ENCODE data around the gene MAMLD1. TPM values are rescaled to one million over a fixed set of nuclear protein-coding genes. Genes with fewer than 3 reads are reported as not detected.

Gene MAMLD1
- total and polyA plus RNA-seq, 2 experiments from 2014 or later = 4.1 to 9.0 TPM

GRCh38 chrX:150323020-150323419 lies 40.1 kb upstream of the MAMLD1 start:
- peaks cover 9% of the 10 kb centered on the region for H3K4me1 ChIP-seq (ENCODE audit: insufficient read depth)

GRCh38 chrX:150324035-150324728 lies 38.9 kb upstream of the MAMLD1 start:
- no peaks in the 10 kb centered on the region for H3K36me3 ChIP-seq (ENCODE audit: low read depth)
- no peaks in the 10 kb centered on the region for H3K27me3 ChIP-seq (replicated peaks; ENCODE audit: insufficient read depth)
- no peaks in the 10 kb centered on the region for H4K20me1 ChIP-seq (ENCODE audit: insufficient read depth)
- DNase-seq = peak; percentile 83
- TF ChIP-seq EZH2 (IDR thresholded peaks at IDR 0.05; ENCODE audit: insufficient read depth, poor library complexity, severe bottlenecking) = no peak
- no peak for TF ChIP-seq EZH2phosphoT487 (IDR thresholded peaks at IDR 0.05; ENCODE audit: insufficient read depth, low read depth)
- WGBS, 2 experiments (ENCODE audit: low coverage in 1 of 2, low lambda C conversion rate in 2 of 2, missing lambda C conversion rate in 2 of 2) = 22% methylated on average over 4 of the region's 4 CpGs
- H3K9me3 ChIP-seq (ENCODE audit: low read depth) = no peaks in the 10 kb centered on the region
- no peaks in the 10 kb centered on the region for H3K79me2 ChIP-seq (ENCODE audit: insufficient read depth)
- no peak overlapping the region for H2AFZ ChIP-seq
- no peaks in the 10 kb centered on the region for H3K9me2 ChIP-seq (ENCODE audit: insufficient read depth)
- in situ Hi-C loops (cut with MboI) = no loop called here
- H3K4me3 ChIP-seq = no peak overlapping the region
- H3K9ac ChIP-seq = no peak overlapping the region
- no peaks in the 10 kb centered on the region; the same call in 1 of the 2 replicates for H3F3A ChIP-seq (ENCODE audit: insufficient read depth)
- no peak overlapping the region for H3K4me2 ChIP-seq (ENCODE audit: unreplicated experiment)
- H3K4me1 ChIP-seq (ENCODE audit: insufficient read depth) = peaks cover 9% of the 10 kb centered on the region
- peak overlapping the region; percentile 27; the same call in 1 of the 2 replicates for H3K27ac ChIP-seq

More at GRCh38 chrX:150323020-150323419, 40.1 kb upstream of the MAMLD1 start:
- Histone ChIP-seq H3K36me3 (ENCODE audit: low read depth) (no peaks in the 10 kb centered on the region), H3F3A (ENCODE audit: insufficient read depth) (no peaks in the 10 kb centered on the region; the same call in 1 of the 2 replicates), H3K9ac (no peak overlapping the region), H3K27me3 (replicated peaks; ENCODE audit: insufficient read depth) (no peaks in the 10 kb centered on the region), H4K20me1 (ENCODE audit: insufficient read depth) (no peaks in the 10 kb centered on the region), H3K27ac (no peak overlapping the region), H3K4me3 (no peak overlapping the region), H3K9me2 (ENCODE audit: insufficient read depth) (no peaks in the 10 kb centered on the region), H3K4me2 (ENCODE audit: unreplicated experiment) (no peak overlapping the region), H3K9me3 (ENCODE audit: low read depth) (no peaks in the 10 kb centered on the region), H3K79me2 (ENCODE audit: insufficient read depth) (no peaks in the 10 kb centered on the region), H2AFZ (no peak overlapping the region)
- TF ChIP-seq EZH2 (IDR thresholded peaks at IDR 0.05; ENCODE audit: insufficient read depth, poor library complexity, severe bottlenecking) (no peak), EZH2phosphoT487 (IDR thresholded peaks at IDR 0.05; ENCODE audit: insufficient read depth, low read depth) (no peak)
- DNase-seq = no peak
- in situ Hi-C loops (cut with MboI) = no loop called here

DNA sequence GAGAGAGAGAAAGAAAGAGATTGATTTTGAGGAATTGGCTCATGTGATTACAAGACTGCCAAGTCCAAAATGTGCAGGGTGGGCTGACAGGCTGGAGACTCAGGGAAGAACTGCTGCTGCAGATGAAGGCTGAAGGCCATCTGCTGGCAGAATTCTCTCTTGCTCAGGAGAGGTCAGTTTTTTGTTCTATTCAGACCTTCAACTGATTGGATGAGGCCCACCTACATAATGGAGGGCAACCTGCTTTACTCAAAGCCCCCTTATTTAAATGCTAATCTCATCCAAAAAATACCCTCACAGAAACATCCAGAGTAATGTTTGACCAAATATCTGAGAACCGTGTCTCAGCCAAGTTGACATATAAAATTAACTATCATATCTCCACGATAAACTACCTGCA lies 38.2 kb upstream of the MAMLD1 start:
- in situ Hi-C loops (cut with MboI) = no loop called here
- no peak for DNase-seq

GRCh38 chrX:150326541-150327247 lies 36.4 kb upstream of the MAMLD1 start:
- H3K27me3 ChIP-seq (replicated peaks; ENCODE audit: insufficient read depth) = no peaks in the 10 kb centered on the region
- no peak overlapping the region for H3K4me2 ChIP-seq (ENCODE audit: unreplicated experiment)
- H3F3A ChIP-seq (ENCODE audit: insufficient read depth) = no peaks in the 10 kb centered on the region; the same call in 1 of the 2 replicates
- no peak overlapping the region for H3K27ac ChIP-seq
- H3K79me2 ChIP-seq (ENCODE audit: insufficient read depth) = no peaks in the 10 kb centered on the region
- H3K4me1 ChIP-seq (ENCODE audit: insufficient read depth) = peaks cover 9% of the 10 kb centered on the region
- no peaks in the 10 kb centered on the region for H3K36me3 ChIP-seq (ENCODE audit: low read depth)
- WGBS, 2 experiments (ENCODE audit: low coverage in 1 of 2, low lambda C conversion rate in 2 of 2, missing lambda C conversion rate in 2 of 2) = 18 to 29% methylated on average over 7 of the region's 7 CpGs
- no peaks in the 10 kb centered on the region for H4K20me1 ChIP-seq (ENCODE audit: insufficient read depth)
- no peak overlapping the region for H3K4me3 ChIP-seq
- H3K9ac ChIP-seq = no peak overlapping the region
- no peak for TF ChIP-seq EZH2phosphoT487 (IDR thresholded peaks at IDR 0.05; ENCODE audit: insufficient read depth, low read depth)
- TF ChIP-seq EZH2 (IDR thresholded peaks at IDR 0.05; ENCODE audit: insufficient read depth, poor library complexity, severe bottlenecking) = no peak
- H2AFZ ChIP-seq = no peak overlapping the region
- DNase-seq = no peak
- in situ Hi-C loops (cut with MboI) = no loop called here
- no peaks in the 10 kb centered on the region for H3K9me3 ChIP-seq (ENCODE audit: low read depth)
- no peaks in the 10 kb centered on the region for H3K9me2 ChIP-seq (ENCODE audit: insufficient read depth)

More for the DNA sequence above, 38.2 kb upstream of the MAMLD1 start:
- TF ChIP-seq EZH2phosphoT487 (IDR thresholded peaks at IDR 0.05; ENCODE audit: insufficient read depth, low read depth) (no peak), EZH2 (IDR thresholded peaks at IDR 0.05; ENCODE audit: insufficient read depth, poor library complexity, severe bottlenecking) (no peak)
- no peak overlapping the region for H3K9ac ChIP-seq
- H3K27me3 ChIP-seq (replicated peaks; ENCODE audit: insufficient read depth) = no peaks in the 10 kb centered on the region
- WGBS, 2 experiments (ENCODE audit: low coverage in 1 of 2, low lambda C conversion rate in 2 of 2, missing lambda C conversion rate in 2 of 2) = 91 to 100% methylated on average over 2 of the region's 2 CpGs
- no peak overlapping the region for H3K27ac ChIP-seq
- H4K20me1 ChIP-seq (ENCODE audit: insufficient read depth) = no peaks in the 10 kb centered on the region
- no peaks in the 10 kb centered on the region for H3K9me3 ChIP-seq (ENCODE audit: low read depth)
- no peak overlapping the region for H3K4me2 ChIP-seq (ENCODE audit: unreplicated experiment)
- H3K36me3 ChIP-seq (ENCODE audit: low read depth) = no peaks in the 10 kb centered on the region
- H3K4me1 ChIP-seq (ENCODE audit: insufficient read depth) = peaks cover 9% of the 10 kb centered on the region
- no peak overlapping the region for H3K4me3 ChIP-seq
- H3K9me2 ChIP-seq (ENCODE audit: insufficient read depth) = no peaks in the 10 kb centered on the region
- no peaks in the 10 kb centered on the region; the same call in 1 of the 2 replicates for H3F3A ChIP-seq (ENCODE audit: insufficient read depth)
- H2AFZ ChIP-seq = no peak overlapping the region
- no peaks in the 10 kb centered on the region for H3K79me2 ChIP-seq (ENCODE audit: insufficient read depth)
